ENCODE measurements around the gene ANAPC2.

The ANAPC2 gene

GRCh38 chr9:137226338-137227053, 38.1 kb upstream of the ANAPC2 start:
- no peak for DNase-seq

- no peak for DNase-seq
Observed at GRCh38 chr9:137225699-137226331, 37.5 kb upstream of the ANAPC2 start.

- DNase-seq, result no peak
Observed at GRCh38 chr9:137224830-137225694, 36.7 kb upstream of the ANAPC2 start, which contains the start of gene CYSRT1. TSS of gene CYSRT1 (plus strand) at chr9:137225174. CDS start at chr9:137225622, 448 bp downstream.

GRCh38 chr9:137223078-137223970, 35.0 kb upstream of the ANAPC2 start:
- DNase-seq, result peak; percentile 73

- DNase-seq, result no peak
Observed at GRCh38 chr9:137222190-137223077, 34.1 kb upstream of the ANAPC2 start, which contains the start of gene RNF208. TSS of gene RNF208 (minus strand) at chr9:137222240. CDS start at chr9:137221212, 1,028 bp downstream.

GRCh38 chr9:137221506-137222111, 33.2 kb upstream of the ANAPC2 start:
- no peak for DNase-seq

GRCh38 chr9:137221095-137221505, 32.7 kb upstream of the ANAPC2 start:
- no peak for DNase-seq

- DNase-seq, result no peak
Observed at GRCh38 chr9:137220317-137221094, 32.1 kb upstream of the ANAPC2 start.

- no peak for DNase-seq
Observed at GRCh38 chr9:137219757-137220316, 31.5 kb upstream of the ANAPC2 start.

- DNase-seq, result no peak
Observed at GRCh38 chr9:137218754-137219271, 30.5 kb upstream of the ANAPC2 start.

- DNase-seq, result no peak
Observed at GRCh38 chr9:137218212-137218753, 29.9 kb upstream of the ANAPC2 start.

- DNase-seq, result no peak
Observed at GRCh38 chr9:137217276-137218211, 29.2 kb upstream of the ANAPC2 start.

GRCh38 chr9:137216188-137216965, 28.0 kb upstream of the ANAPC2 start:
- no peak for DNase-seq

GRCh38 chr9:137215196-137215986, 27.0 kb upstream of the ANAPC2 start:
- no peak for DNase-seq

GRCh38 chr9:137214620-137215019, 26.3 kb upstream of the ANAPC2 start:
- no peak for DNase-seq

Data from NCI-H524 treated with DMSO at 0.1 percent for 48 hours (cell line).